GM12873 (cell line): ENCODE measurements around the gene NRG3.

Experiments used
- CTCF ChIP-seq: IDR thresholded peaks from 2 replicates; pipeline ENCODE4 v1.5.1; 2012; ENCODE audit warnings: low read depth, mild to moderate bottlenecking, moderate library complexity, low read length, control low read depth; ENCODE audit not compliant: insufficient read depth; ENCODE audit errors: missing control alignments

Gene NRG3

GRCh38 chr10:81848931-81849330, 26.1 kb upstream of the NRG3 start:
- no peak for TF ChIP-seq CTCF

GRCh38 chr10:81862596-81862995, 12.4 kb upstream of the NRG3 start:
- TF ChIP-seq CTCF = no peak

- TF ChIP-seq CTCF = no peak
Measured at GRCh38 chr10:81863771-81864170, 11.2 kb upstream of the NRG3 start.

- no peak for TF ChIP-seq CTCF
Measured at GRCh38 chr10:81865581-81865980, 9.4 kb upstream of the NRG3 start.

GRCh38 chr10:81866753-81867152, 8.2 kb upstream of the NRG3 start:
- TF ChIP-seq CTCF = no peak

GRCh38 chr10:81870472-81870871, 4.5 kb upstream of the NRG3 start:
- no peak for TF ChIP-seq CTCF

GRCh38 chr10:81871558-81871957, 3.4 kb upstream of the NRG3 start:
- no peak for TF ChIP-seq CTCF
